A673 (cell line): ENCODE data around the gene KRT2. TPM values are rescaled to one million over a fixed set of nuclear protein-coding genes. Genes with fewer than 3 reads are reported as not detected.

Source experiments
- BruUV-seq: library from RNA; stranded (reverse); fragments of 400-500 nt; replicated peaks from 2 replicates; lab custom pipeline; 2021; lab: Mats Ljungman, UMichigan
- CTCF ChIA-PET: fragments of 300-600 bp; sonication (Branson Sonifier 250); formaldehyde crosslinking; loops from one replicate; lab custom pipeline; 2022; ENCODE audit warnings: antibody characterized with exemption; lab: Charles Lee
- POLR2A ChIA-PET: fragments of 300-600 bp; sonication (Branson Sonifier 250); formaldehyde crosslinking; loops from one replicate; lab custom pipeline; 2022; ENCODE audit warnings: antibody characterized with exemption; ENCODE audit not compliant: low non-redundant PET; lab: Charles Lee
- DNase-seq: peaks from one replicate; pipeline ENCODE4 v3.0.0-alpha.2; 2015; ENCODE audit warnings: low spot score
- H3K27ac ChIP-seq: fragments of 200-600 bp; sonication (generic); 2 replicates; pipeline ENCODE4 v1.5.1; 2016; ENCODE audit warnings: mixed run types, low read depth, mild to moderate bottlenecking, mixed read lengths, antibody characterized with exemption, low read length; ENCODE audit not compliant: poor library complexity, severe bottlenecking
- H3K27me3 ChIP-seq: fragments of 200-600 bp; sonication (generic); replicated peaks from 2 replicates; pipeline ENCODE4 v1.6.1; 2017; ENCODE audit warnings: mixed run types, low read depth, mild to moderate bottlenecking, mixed read lengths, antibody characterized with exemption, low read length; ENCODE audit not compliant: insufficient read depth, poor library complexity
- H3K36me3 ChIP-seq: fragments of 200-600 bp; sonication (generic); 2 replicates; pipeline ENCODE4 v1.6.1; 2016; ENCODE audit warnings: mixed run types, mild to moderate bottlenecking, mixed read lengths, antibody characterized with exemption, low read length; ENCODE audit not compliant: insufficient read depth, poor library complexity, severe bottlenecking
- H3K4me1 ChIP-seq: fragments of 200-600 bp; sonication (generic); 2 replicates; pipeline ENCODE4 v1.6.1; 2017; ENCODE audit warnings: mixed run types, mild to moderate bottlenecking, mixed read lengths, antibody characterized with exemption, low read length; ENCODE audit not compliant: insufficient read depth, poor library complexity, severe bottlenecking
- H3K4me3 ChIP-seq: fragments of 200-600 bp; sonication (generic); 2 replicates; pipeline ENCODE4 v1.5.1; 2016; ENCODE audit warnings: low read depth, mixed run types, mild to moderate bottlenecking, mixed read lengths, low read length; ENCODE audit not compliant: poor library complexity, severe bottlenecking
- H3K9me3 ChIP-seq: fragments of 200-600 bp; sonication (generic); 2 replicates; pipeline ENCODE4 v1.6.1; 2016; ENCODE audit warnings: mixed run types, low read depth, mild to moderate bottlenecking, mixed read lengths, antibody characterized with exemption, low read length; ENCODE audit not compliant: poor library complexity, severe bottlenecking
- EZH2 ChIP-seq: fragments of 200-600 bp; sonication (generic); IDR thresholded peaks from 2 replicates; pipeline ENCODE4 v1.6.1; 2017; ENCODE audit warnings: borderline replicate concordance, low read depth, mild to moderate bottlenecking, mixed read lengths, antibody characterized with exemption, low read length; ENCODE audit not compliant: poor library complexity, severe bottlenecking
- intact Hi-C: fragments of 100-400 bp; cut with micrococcal nuclease; formaldehyde crosslinking; loops from one replicate; pipeline ENCODE4 v1.10.0; 2022; ENCODE audit not compliant: unreplicated experiment
- total RNA-seq: library from RNA; stranded (reverse); gene quantifications from 2 replicates; pipeline ENCODE4 v1.2.3, GENCODE V29; 2021
- TF ChIP-seq, protein P1 (sequence below): fragments of 300-800, 200-600 bp; sonication (generic); conservative IDR thresholded peaks from 2 replicates; pipeline ENCODE4 v1.5.1; 2017; ENCODE audit warnings: low read depth, mild to moderate bottlenecking, antibody characterized with exemption, low read length, moderate library complexity, mixed read lengths

The KRT2 gene
- total RNA-seq, 1 experiment from 2014 or later: not detected

DNA sequence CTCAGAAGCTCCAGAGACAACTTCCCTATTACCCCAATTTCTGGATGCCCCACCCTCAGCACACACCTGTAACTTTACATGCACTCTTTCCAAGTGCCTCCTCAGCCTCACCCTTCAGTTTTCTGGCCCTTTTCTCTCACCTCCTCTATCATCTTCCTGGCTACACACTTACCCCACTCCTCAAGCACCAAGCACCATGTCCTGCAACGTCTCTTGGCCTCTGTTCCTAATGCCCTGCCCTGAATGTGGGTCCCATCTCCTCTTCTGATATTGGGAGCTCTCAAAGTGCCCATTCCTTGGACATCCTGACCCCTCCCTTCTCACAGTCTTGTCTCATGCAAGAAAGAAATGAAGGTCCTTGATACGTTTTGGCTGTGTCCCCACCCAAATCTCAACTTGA is 51.9 kb downstream of the KRT2 start:
- ChIA-PET POLR2A (interaction anchor here (0.5 kb wide), 1 partner anchor 95 kb away, joined by 4 read pairs; no protein-coding TSS in a partner anchor), CTCF (no interaction called here)
- no TSS peak for BruUV-seq
- Histone ChIP-seq H3K36me3 (no peaks in the 10 kb centered on the region), H3K27ac (no peak overlapping the region), H3K4me3 (no peak overlapping the region), H3K27me3 (peaks cover 36% of the 10 kb centered on the region), H3K9me3 (no peaks in the 10 kb centered on the region), H3K4me1 (no peaks in the 10 kb centered on the region)
- TF ChIP-seq, protein P1, sequence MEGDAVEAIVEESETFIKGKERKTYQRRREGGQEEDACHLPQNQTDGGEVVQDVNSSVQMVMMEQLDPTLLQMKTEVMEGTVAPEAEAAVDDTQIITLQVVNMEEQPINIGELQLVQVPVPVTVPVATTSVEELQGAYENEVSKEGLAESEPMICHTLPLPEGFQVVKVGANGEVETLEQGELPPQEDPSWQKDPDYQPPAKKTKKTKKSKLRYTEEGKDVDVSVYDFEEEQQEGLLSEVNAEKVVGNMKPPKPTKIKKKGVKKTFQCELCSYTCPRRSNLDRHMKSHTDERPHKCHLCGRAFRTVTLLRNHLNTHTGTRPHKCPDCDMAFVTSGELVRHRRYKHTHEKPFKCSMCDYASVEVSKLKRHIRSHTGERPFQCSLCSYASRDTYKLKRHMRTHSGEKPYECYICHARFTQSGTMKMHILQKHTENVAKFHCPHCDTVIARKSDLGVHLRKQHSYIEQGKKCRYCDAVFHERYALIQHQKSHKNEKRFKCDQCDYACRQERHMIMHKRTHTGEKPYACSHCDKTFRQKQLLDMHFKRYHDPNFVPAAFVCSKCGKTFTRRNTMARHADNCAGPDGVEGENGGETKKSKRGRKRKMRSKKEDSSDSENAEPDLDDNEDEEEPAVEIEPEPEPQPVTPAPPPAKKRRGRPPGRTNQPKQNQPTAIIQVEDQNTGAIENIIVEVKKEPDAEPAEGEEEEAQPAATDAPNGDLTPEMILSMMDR: no peak
- no peak for TF ChIP-seq EZH2
- intact Hi-C loops: no loop called here
- DNase-seq: no peak

DNA sequence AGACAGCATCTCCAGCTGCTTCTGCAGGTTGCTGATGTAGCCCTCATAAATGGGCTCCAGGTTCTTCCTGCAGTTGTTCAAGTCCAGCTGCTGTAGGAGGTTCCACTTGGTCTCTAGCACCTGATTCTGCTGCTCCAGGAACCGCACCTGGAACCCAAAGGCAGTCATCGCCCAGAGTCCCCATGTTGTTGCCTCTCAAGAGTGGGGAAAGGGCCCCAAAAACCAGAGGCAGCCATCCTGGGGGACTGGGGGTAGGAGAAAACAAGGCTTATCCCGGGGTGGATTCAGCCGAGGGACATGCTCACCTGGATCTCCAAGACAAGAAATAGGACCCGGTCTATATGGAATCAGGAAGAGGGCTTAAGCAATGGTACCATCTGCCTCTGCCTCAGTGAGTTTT is 53.0 kb downstream of the KRT2 start:
- POLR2A ChIA-PET: no interaction called here
- DNase-seq: no peak
- intact Hi-C loops: no loop called here
- no TSS peak for BruUV-seq
- no peaks in the 10 kb centered on the region for H3K36me3 ChIP-seq
- H3K4me1 ChIP-seq: no peaks in the 10 kb centered on the region
- H3K9me3 ChIP-seq: no peaks in the 10 kb centered on the region
- H3K27me3 ChIP-seq: peaks cover 36% of the 10 kb centered on the region
- TF ChIP-seq, protein P1: no peak
- no peak for TF ChIP-seq EZH2
- CTCF ChIA-PET: no interaction called here
- no peak overlapping the region for H3K27ac ChIP-seq
- H3K4me3 ChIP-seq: no peak overlapping the region

Other genes starting within 250 kb of the KRT2 start
- gene KRT82, start 245.9 kb downstream of the KRT2 start, total RNA-seq: not detected in 2 replicates
- gene KRT75, start 217.8 kb downstream of the KRT2 start, total RNA-seq: not detected in 2 replicates
- not detected in 2 replicates for gene KRT6B, start 200.1 kb downstream of the KRT2 start, total RNA-seq
- not detected in 2 replicates for gene KRT6C, start 178.4 kb downstream of the KRT2 start, total RNA-seq
- gene KRT6A, start 159.0 kb downstream of the KRT2 start, total RNA-seq: 0.24 TPM in 1 of 2 replicates, not detected in the other
- 0.48 and 0.67 TPM in 2 replicates for gene KRT5, start 131.8 kb downstream of the KRT2 start, total RNA-seq
- gene KRT71, start 99.1 kb downstream of the KRT2 start, total RNA-seq: not detected in 2 replicates
- gene KRT74, start 78.4 kb downstream of the KRT2 start, total RNA-seq: not detected in 2 replicates
- not detected in 2 replicates for gene KRT72, start 50.7 kb downstream of the KRT2 start, total RNA-seq
- not detected in 2 replicates for gene KRT73, start 33.7 kb downstream of the KRT2 start, total RNA-seq
- not detected in 2 replicates for gene KRT1, start 28.2 kb upstream of the KRT2 start, total RNA-seq
- not detected in 2 replicates for gene KRT77, start 51.3 kb upstream of the KRT2 start, total RNA-seq
- gene KRT76, start 125.1 kb upstream of the KRT2 start, total RNA-seq: not detected in 2 replicates
- not detected in 2 replicates for gene KRT3, start 143.9 kb upstream of the KRT2 start, total RNA-seq
- gene KRT4, start 161.9 kb upstream of the KRT2 start, total RNA-seq: not detected in 2 replicates
- not detected in 2 replicates for gene KRT79, start 182.1 kb upstream of the KRT2 start, total RNA-seq
- not detected in 2 replicates for gene KRT78, start 196.8 kb upstream of the KRT2 start, total RNA-seq